Ureter (tissue), 1 donor: ENCODE data around the gene NUDCD3. TPM values are rescaled to one million over a fixed set of nuclear protein-coding genes. Genes with fewer than 3 reads are reported as not detected.
A peak's percentile ranks its signal among the peaks of the same experiment; 100 is the strongest.

ENCODE experiments used
- DNase-seq: peaks from one replicate; pipeline ENCODE4 v3.0.0-alpha.2; 2020; ENCODE audit warnings: low spot score
- total RNA-seq: library from RNA; stranded (reverse); gene quantifications from one replicate; pipeline ENCODE4 v1.2.4, GENCODE V29; 2023
- donor health status: DM: yes; HTN: yes; CAD: no.

The NUDCD3 gene
- total RNA-seq, 1 donor from 2014 or later: 131 TPM

GRCh38 chr7:44383566-44383965 is 106.9 kb downstream of the NUDCD3 start:
- peak; percentile 23 for DNase-seq

- DNase-seq: peak; percentile 35
These were observed 107.8 kb downstream of the NUDCD3 start for GRCh38 chr7:44382459-44383265.

- DNase-seq: no peak
These were observed 108.8 kb downstream of the NUDCD3 start for GRCh38 chr7:44381494-44382220.

DNA sequence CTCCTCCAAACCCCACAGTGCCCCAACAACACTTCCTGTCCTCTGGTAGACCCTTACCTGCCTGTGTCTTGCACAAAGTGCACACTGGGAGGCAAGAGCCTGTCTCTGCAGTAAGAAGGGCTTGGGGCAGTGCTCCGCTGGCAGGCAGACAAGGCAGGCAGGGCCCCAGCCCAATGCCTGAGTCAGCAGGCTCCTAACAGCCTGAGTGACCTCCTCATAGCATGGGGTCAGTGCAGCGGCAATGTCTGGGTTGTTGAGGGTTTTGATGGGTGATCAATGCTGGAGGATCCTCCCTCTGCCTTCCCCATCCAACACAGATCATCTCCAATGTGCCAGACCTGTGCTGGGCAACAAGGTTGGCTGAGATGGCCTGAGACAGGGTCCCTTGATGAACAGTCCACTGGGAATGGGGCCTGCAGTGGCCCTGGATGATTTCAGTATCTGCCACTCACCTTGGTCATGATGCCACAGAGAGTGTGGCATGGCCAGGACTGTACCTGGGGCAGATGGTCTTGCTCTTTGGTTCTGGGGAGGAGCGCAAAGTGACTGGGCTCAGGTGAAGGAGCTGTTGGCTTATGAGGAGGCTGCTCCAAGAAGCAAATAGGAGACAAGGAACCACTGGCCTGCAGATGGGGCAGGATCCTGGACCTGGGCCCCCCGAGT is 109.5 kb downstream of the NUDCD3 start:
- DNase-seq: no peak

DNA sequence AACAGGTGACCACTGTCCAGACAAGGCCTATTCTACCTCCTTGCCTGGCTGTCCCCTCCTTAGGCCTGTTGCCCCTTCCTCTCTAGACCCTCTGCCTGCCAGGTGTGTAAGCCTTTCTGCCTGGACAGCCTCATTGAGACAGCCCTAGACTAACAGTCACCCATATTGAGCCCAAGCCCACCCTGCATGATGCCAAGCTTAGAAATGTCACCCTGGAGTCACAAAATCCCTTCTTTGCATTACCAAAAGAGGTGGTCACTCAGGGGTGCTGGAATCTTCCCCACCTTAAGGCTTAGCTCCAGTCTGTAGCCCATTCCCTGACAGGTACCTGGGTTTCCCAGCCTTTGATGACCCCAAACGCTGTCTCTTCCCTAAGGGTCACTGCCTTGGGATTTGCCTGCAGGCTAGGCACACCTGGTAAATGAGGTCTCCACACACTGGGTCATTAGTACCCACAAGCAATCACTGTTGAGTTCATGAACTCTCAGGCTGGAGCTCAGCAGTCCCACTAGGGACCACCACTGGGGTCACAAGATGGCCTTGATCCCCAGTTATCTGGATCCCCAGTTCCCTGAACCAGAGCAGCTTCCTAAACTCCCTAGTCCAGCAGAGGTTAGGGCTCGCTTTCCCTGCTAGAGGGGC is 110.1 kb downstream of the NUDCD3 start:
- no peak for DNase-seq

DNA sequence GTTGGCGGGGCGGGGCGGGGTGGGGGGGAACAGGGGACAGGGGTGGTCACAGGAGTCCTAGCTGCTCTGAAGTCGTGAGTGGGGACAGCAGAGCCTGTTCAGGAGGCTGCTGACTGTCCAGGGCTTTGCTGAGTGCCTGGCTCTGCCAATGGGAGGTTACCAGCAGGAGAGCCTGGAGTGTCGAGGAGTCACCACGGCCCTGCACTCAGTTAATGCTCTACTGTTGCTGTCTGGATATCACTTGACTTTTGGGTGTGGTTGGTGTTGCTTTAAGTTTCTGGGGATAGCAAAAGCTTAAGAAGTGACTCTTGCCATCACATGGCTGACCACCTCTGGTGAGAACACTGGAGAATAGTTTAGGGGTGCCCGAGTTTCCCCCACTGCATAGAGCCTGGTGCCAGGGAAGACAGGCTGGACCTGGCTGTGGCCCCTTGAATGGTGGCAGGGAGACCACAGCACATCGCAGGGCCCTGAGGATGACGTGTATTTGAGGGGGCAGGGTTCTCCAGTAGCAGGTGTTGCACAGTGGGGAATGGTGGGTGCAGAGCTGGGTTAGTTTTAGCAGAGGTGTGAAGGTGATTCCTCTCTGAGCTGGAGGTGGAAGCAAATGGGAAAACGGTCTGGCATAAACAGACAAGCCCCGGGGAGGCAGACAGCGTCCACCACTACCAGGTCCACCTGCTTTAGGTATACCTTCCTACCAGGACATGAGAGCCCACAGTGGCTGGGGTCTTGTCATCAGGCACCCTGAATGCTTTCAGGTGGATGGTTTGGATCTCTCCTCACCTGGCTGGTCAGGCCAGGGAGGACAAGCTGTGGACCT is 110.9 kb downstream of the NUDCD3 start:
- no peak for DNase-seq

DNA sequence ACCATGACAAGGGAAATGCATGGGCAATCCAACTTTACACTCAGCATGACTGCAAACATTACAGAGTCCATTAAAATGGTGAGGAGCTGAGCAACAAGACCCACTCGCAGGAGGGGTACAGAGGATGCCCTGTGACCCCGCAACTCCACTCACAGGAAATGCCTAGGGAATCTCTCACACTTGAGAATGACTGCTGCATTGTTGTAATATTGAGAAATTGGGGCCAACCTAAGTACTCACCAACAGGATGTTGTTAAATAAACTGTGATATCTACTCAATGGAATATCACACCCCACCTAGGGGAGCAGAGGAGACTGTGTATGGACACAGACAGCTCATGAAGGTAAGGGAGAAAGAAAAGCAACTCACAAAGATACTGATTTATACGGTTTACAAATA is 111.7 kb downstream of the NUDCD3 start:
- DNase-seq: no peak

DNA sequence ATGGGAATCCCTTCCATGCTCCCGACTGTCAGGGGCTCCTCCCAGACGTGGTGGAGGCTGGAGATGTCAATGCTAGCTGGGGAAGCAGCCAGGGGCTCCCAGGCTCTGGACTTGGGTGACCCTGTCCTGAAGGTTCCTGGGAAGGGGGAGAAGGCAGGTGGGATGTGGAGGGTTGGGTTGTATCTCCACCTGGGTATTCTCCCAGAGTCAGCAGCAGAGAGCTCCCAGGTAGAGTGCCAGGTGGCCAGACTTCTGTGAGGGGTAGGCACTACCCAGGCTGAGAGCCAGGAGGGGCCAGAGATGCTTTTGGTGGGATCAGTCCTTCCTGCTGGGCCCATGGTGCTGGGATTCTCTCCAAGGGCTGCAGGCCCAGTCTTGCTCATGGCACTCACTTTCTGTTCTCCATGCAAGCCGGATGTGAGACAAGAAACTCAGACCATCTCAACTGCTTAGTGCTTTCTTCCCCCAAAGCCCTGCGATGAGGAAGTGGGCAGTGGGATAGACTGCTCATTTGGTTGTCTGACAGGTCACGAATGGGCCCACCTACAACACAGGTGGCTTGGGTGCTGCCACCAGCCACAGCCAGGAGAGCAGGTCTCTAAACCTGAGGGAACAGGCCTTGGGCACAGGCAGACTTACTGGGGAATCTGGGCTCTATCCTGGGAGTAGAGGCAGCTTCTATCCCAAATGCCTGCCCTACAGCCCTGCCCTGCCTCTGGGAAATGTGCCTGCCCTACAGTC is 112.6 kb downstream of the NUDCD3 start:
- peak; percentile 57 for DNase-seq

GRCh38 chr7:44377134-44377463 is 113.4 kb downstream of the NUDCD3 start:
- DNase-seq: no peak

DNA sequence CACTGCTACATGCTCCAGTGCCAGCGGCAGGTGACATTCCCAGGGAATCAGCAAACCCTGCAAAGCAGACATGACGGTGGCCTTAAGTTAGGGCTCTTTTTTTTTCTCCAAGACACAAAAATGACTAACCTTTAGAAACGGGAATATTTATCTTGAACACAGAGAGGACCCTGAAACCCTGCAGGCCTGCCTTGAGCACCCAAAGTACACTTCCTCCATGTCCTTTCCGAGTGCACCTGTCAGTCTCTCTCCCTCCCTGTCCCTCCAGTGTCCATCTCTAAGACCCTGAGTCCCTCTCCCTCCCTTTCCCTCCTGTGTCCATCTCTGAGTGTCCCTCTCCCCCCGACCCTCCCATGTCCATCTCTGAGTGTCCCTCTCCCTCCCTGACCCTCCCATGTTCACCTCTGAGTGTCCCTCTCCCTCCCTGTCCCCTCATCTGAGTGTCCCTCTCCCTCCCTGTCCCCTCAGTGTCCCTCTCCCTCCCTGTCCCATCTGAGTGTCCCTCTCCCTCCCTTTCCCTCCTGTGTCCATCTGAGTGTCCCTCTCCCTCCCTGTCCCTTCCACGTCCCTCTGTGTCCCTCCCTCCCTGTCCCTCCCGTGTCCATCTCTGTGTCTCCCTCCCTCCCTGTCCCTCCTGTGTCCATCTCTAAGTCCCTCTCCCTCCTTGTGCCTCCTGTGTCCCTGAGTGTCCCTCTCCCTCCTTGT is 113.9 kb downstream of the NUDCD3 start:
- DNase-seq: no peak

DNA sequence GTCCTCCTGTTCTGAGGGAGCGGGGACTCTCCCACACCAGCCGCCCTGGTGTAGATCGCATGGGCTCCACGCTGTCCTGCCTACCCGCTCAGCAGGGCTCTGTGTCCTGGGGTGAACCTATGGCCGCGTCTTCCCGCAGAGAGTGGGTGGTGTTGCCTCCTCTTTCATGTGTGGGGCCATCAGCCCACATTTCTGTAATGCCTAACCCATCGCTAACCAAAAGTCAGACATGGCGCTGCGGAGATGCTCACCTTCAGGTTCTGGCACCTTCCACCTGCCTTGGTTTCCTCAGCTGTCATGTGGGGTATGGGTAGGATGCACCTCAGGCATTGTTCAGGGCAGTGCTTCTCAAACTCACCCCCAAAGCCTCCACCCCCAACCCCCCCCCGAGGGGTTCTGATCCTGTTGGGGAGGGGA is 114.5 kb downstream of the NUDCD3 start:
- DNase-seq: no peak

DNA sequence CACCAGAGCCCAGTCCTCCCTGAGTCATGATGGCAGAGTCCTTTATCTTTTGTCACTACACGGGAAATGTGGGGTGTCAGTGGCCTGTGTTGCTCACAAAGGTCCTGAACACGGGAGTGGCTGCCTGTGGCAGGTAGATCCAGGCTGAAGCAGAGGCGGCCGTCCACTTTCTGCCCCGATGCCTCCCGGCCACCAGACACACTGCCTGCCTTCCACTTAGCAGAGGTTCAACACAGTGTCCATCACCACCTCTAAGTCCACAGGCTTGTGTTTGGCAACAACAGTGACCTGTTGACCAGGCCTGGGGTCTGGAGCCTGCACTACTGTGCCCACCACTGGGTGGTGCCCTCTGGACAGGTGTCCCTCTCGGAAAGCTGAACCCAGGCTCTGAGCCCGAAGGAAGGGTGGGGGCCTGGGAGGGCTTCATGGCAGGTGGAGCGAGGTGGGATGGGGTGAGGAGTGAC is 115.2 kb downstream of the NUDCD3 start:
- DNase-seq: no peak

- no peak for DNase-seq
These were observed 116.3 kb downstream of the NUDCD3 start for GRCh38 chr7:44374007-44374763.

DNA sequence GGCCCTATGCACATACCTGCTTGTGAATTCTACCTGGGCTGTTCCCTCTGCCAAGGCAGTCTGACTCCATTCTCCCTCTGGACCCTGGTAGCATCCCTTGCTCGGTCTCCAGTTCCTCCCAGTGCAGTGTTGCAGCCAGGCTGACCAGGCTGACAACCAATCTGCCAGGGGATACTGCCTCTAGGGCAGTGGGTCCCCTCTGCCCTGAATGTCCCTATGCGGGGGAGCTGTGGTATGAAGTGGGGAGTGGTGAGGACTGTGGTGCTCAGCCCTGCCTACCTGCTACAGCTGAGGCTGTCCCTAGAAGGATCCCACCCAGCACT is 117.1 kb downstream of the NUDCD3 start:
- no peak for DNase-seq

DNA sequence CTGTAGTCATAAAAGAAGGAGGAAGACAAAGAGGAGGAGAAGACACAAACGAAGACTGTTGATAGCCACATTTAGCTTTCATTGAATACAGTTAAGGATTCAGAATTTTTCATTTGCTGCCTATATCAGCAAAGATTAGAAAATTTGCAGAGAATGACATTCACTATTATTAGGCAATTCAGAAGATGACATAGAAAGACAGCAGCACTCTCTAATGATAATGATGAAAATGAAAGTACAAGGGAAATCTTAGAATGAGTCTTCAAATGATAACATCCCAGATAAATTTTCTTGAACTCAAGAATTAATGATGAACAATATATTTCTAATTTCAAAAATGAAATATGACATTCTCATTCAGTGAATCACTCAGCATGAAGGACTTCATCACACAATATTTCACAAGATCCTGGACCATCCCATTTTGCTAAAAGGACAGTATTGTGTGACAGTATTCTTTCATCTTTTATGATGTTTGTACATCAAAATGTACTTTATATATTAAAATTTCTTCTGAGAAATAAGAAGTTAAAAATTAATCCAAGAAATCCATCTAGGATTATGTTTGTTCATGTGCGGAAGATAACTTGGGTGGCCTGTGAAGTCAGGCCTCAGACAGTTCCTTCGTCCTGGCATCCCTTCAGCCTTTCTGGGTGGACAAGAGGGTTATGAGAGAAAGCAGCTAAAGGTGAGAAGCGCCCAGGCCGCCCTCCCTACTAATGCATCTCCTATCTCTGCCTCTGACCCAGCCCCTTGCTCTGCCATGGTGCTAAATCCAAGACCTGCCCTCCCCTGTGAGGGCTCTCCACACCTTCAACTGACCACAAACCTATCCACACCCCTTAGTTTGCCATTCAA is 117.7 kb downstream of the NUDCD3 start:
- DNase-seq: no peak

DNA sequence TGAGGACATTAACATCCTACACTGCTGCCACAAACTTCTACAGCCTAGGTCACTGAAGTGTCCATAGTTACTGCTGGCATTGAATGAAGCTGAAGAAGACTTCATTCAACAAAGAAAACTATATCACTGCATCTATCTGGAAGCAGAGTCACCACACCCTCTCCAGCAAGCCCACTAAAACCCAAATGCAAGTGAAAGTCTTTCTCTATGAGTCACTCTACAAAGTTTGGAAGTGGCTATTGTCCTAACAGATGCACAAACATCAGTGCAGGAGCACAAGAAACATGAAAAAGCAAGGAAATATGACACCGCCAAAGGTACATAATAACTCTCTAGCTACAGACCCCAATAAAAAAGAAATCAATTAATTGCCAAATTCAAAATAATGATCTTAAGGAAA is 121.6 kb downstream of the NUDCD3 start:
- DNase-seq: no peak

GRCh38 chr7:44368455-44368854 is 122.0 kb downstream of the NUDCD3 start:
- DNase-seq: no peak

- DNase-seq: no peak
These were observed 122.9 kb downstream of the NUDCD3 start for GRCh38 chr7:44367475-44368043.
